ENCODE data around the gene KCNA3.

- TF ChIP-seq CTCF (IDR thresholded peaks at IDR 0.05 in 8 of 11, conservative IDR thresholded peaks at IDR 0.05 in 3 of 11): no peak
- no peak for TF ChIP-seq POLR2AphosphoS5 (IDR thresholded peaks at IDR 0.05)
- TF ChIP-seq POLR2A (IDR thresholded peaks at IDR 0.05): no peak
Observed at GRCh38 chr1:110690709-110691365, 16.1 kb upstream of the KCNA3 start.

All from spleen (tissue), 7 donors.